Keratinocyte (primary cell): ENCODE results near the gene SFMBT1. TPM values are rescaled to one million over a fixed set of nuclear protein-coding genes. Genes with fewer than 3 reads are reported as not detected.

Source experiments
- DNase-seq: peaks from one replicate; pipeline ENCODE4 v3.0.0-alpha.2; 2011; ENCODE audit warnings: low read depth, missing footprints, low spot score
- FAIRE-seq: peaks from 2 replicates; lab custom pipeline; 2011; peaks lifted over from hg19 to GRCh38; lab: Jason Lieb, UNC
- H2AFZ ChIP-seq: 2 replicates; pipeline ENCODE4 v1.6.0; 2012; ENCODE audit warnings: low read length, control low read depth, inconsistent platforms; ENCODE audit not compliant: control insufficient read depth
- H3K27ac ChIP-seq: 2 replicates; pipeline ENCODE4 v1.5.1; 2011; ENCODE audit warnings: low read length; ENCODE audit not compliant: control insufficient read depth, insufficient read depth
- H3K27me3 ChIP-seq: 3 replicates; pipeline ENCODE4 v1.6.0; 2011; ENCODE audit warnings: low read length; ENCODE audit not compliant: control insufficient read depth, insufficient read depth; ENCODE audit errors: extremely low read depth
- H3K36me3 ChIP-seq, 2 experiments: 2 replicates in 1 of 2; 3 replicates in 1 of 2; pipeline ENCODE4 v1.5.1; 2011; ENCODE audit warnings: low read length in 2 of 2, mild to moderate bottlenecking in 1 of 2; ENCODE audit not compliant: control insufficient read depth in 2 of 2, insufficient read depth in 2 of 2; ENCODE audit errors: extremely low read depth in 1 of 2
- H3K4me1 ChIP-seq: 3 replicates; pipeline ENCODE4 v1.5.1; 2011; ENCODE audit warnings: low read length; ENCODE audit not compliant: control insufficient read depth, insufficient read depth; ENCODE audit errors: extremely low read depth
- H3K4me2 ChIP-seq: 3 replicates; pipeline ENCODE4 v1.6.0; 2011; ENCODE audit warnings: low read depth, low read length; ENCODE audit not compliant: control insufficient read depth, insufficient read depth; ENCODE audit errors: extremely low read depth
- H3K4me3 ChIP-seq, 3 experiments: fragments of 200-600 bp in 1 of 3; sonication (generic) in 1 of 3; 2 replicates in 2 of 3; 3 replicates in 1 of 3; pipeline ENCODE4 v1.5.1; 2011 to 2016; ENCODE audit warnings: low read length in 3 of 3, mild to moderate bottlenecking in 3 of 3, control low read depth in 2 of 3, inconsistent platforms in 1 of 3, low read depth in 1 of 3, mixed read lengths in 1 of 3, mixed run types in 1 of 3, moderate library complexity in 1 of 3; ENCODE audit not compliant: control insufficient read depth in 2 of 3, insufficient read depth in 2 of 3; ENCODE audit errors: extremely low read depth in 1 of 3
- H3K79me2 ChIP-seq: 2 replicates; pipeline ENCODE4 v1.6.0; 2012; ENCODE audit warnings: low read length; ENCODE audit not compliant: control insufficient read depth, insufficient read depth
- H3K9ac ChIP-seq: 3 replicates; pipeline ENCODE4 v1.6.0; 2011; ENCODE audit warnings: low read length; ENCODE audit not compliant: control insufficient read depth, insufficient read depth; ENCODE audit errors: extremely low read depth
- H3K9me1 ChIP-seq: 3 replicates; pipeline ENCODE4 v1.6.0; 2011; ENCODE audit warnings: low read length; ENCODE audit not compliant: control insufficient read depth, insufficient read depth; ENCODE audit errors: extremely low read depth
- H3K9me3 ChIP-seq: 2 replicates; pipeline ENCODE4 v1.5.1; 2012; ENCODE audit warnings: low read depth, low read length; ENCODE audit not compliant: control insufficient read depth
- H4K20me1 ChIP-seq: 3 replicates; pipeline ENCODE4 v1.6.0; 2011; ENCODE audit warnings: low read length; ENCODE audit not compliant: control insufficient read depth, insufficient read depth; ENCODE audit errors: extremely low read depth
- CTCF ChIP-seq, 3 experiments: IDR thresholded peaks in 1 of 3; conservative IDR thresholded peaks in 1 of 3; optimal IDR thresholded peaks in 1 of 3; 2 replicates in 2 of 3; 3 replicates in 1 of 3; pipeline versions ENCODE3 to v1.5.1; 2011; ENCODE audit warnings: low read length in 3 of 3, mild to moderate bottlenecking in 3 of 3, moderate library complexity in 2 of 3, control low read depth in 1 of 3, inconsistent platforms in 1 of 3; ENCODE audit not compliant: insufficient read depth in 2 of 3; ENCODE audit errors: extremely low read depth in 1 of 3
- EZH2 ChIP-seq: IDR thresholded peaks from one replicate; pipeline ENCODE4 v1.6.1; 2012; ENCODE audit warnings: inconsistent platforms, mild to moderate bottlenecking, low read length, moderate library complexity
- dilution Hi-C: fragments of 300-500 bp; cut with MboI; formaldehyde crosslinking; loops from one replicate; pipeline ENCODE4 v1.7.0; 2020; ENCODE audit warnings: low sequenced_read_pairs; ENCODE audit not compliant: extremely low pct_ligation_motif_present
- polyA plus RNA-seq, 5 experiments: library from polyadenylated mRNA; depleted of rRNA in 3 of 5; stranded (reverse) in 3 of 5; stranded (forward) in 1 of 5; unstranded in 1 of 5; fragments of >200 nt; gene quantifications; 1 replicate in 1 of 5; 2 replicates in 3 of 5; 3 replicates in 1 of 5; pipeline versions ENCODE4 v1.2.1 to v1.2.3, GENCODE V29; 2011 to 2012; ENCODE audit warnings: missing spikeins in 2 of 5, low read depth in 1 of 5, low replicate concordance in 1 of 5

Gene SFMBT1
- polyA plus RNA-seq, 1 donor (not counting 4 experiments of a cell fraction or from before 2014, with no cell fraction given) = 4.1 TPM

- FAIRE-seq (no peak), DNase-seq (no peak)
- H3K27ac ChIP-seq = no peak overlapping the region
- no peaks in the 10 kb centered on the region for H3K9me3 ChIP-seq
- H3K4me1 ChIP-seq = peaks cover 4% of the 10 kb centered on the region
- no peak overlapping the region for H3K9ac ChIP-seq
- H3K9me1 ChIP-seq = no peaks in the 10 kb centered on the region
- peaks cover 5% of the 10 kb centered on the region for H3K79me2 ChIP-seq
- no peaks in the 10 kb centered on the region for H3K27me3 ChIP-seq
- TF ChIP-seq CTCF (optimal IDR thresholded peaks at IDR 0.05 in 1 of 3, IDR thresholded peaks at IDR 0.05 in 1 of 3, conservative IDR thresholded peaks at IDR 0.05 in 1 of 3; ENCODE audit: extremely low read depth in 1 of 3, insufficient read depth in 2 of 3, low read length in 3 of 3) = no peak
- no peak for TF ChIP-seq EZH2
- H3K36me3 ChIP-seq = no peaks in the 10 kb centered on the region
- H3K4me2 ChIP-seq = no peak overlapping the region
- H2AFZ ChIP-seq = no peak overlapping the region
- dilution Hi-C loops = no loop called here
- H3K4me3 ChIP-seq = no peak overlapping the region
- no peaks in the 10 kb centered on the region for H4K20me1 ChIP-seq
Measured at GRCh38 chr3:53026382-53027162, 19.3 kb downstream of the SFMBT1 start.

GRCh38 chr3:53024315-53024714 lies 21.6 kb downstream of the SFMBT1 start:
- Histone ChIP-seq H3K4me3 (no peak overlapping the region), H3K9me1 (no peaks in the 10 kb centered on the region), H2AFZ (no peak overlapping the region), H4K20me1 (no peaks in the 10 kb centered on the region), H3K4me2 (no peak overlapping the region), H3K79me2 (peaks cover 5% of the 10 kb centered on the region), H3K4me1 (no peaks in the 10 kb centered on the region), H3K36me3 (no peaks in the 10 kb centered on the region), H3K27me3 (no peaks in the 10 kb centered on the region), H3K27ac (no peak overlapping the region), H3K9ac (no peak overlapping the region), H3K9me3 (no peaks in the 10 kb centered on the region)
- DNase-seq (no peak), FAIRE-seq (no peak)
- TF ChIP-seq EZH2 (no peak), CTCF (optimal IDR thresholded peaks at IDR 0.05 in 1 of 3, IDR thresholded peaks at IDR 0.05 in 1 of 3, conservative IDR thresholded peaks at IDR 0.05 in 1 of 3; ENCODE audit: extremely low read depth in 1 of 3, insufficient read depth in 2 of 3, low read length in 3 of 3) (no peak)
- dilution Hi-C loops = no loop called here
